GM12801 (cell line): ENCODE results near the gene NUCB2.

Experiments used
- TF ChIP-seq, protein P1 (sequence below): IDR thresholded peaks from one replicate; pipeline ENCODE4 v1.5.1; 2011; ENCODE audit warnings: control low read depth; ENCODE audit not compliant: insufficient read length; ENCODE audit errors: extremely low read depth

NUCB2 gene

DNA sequence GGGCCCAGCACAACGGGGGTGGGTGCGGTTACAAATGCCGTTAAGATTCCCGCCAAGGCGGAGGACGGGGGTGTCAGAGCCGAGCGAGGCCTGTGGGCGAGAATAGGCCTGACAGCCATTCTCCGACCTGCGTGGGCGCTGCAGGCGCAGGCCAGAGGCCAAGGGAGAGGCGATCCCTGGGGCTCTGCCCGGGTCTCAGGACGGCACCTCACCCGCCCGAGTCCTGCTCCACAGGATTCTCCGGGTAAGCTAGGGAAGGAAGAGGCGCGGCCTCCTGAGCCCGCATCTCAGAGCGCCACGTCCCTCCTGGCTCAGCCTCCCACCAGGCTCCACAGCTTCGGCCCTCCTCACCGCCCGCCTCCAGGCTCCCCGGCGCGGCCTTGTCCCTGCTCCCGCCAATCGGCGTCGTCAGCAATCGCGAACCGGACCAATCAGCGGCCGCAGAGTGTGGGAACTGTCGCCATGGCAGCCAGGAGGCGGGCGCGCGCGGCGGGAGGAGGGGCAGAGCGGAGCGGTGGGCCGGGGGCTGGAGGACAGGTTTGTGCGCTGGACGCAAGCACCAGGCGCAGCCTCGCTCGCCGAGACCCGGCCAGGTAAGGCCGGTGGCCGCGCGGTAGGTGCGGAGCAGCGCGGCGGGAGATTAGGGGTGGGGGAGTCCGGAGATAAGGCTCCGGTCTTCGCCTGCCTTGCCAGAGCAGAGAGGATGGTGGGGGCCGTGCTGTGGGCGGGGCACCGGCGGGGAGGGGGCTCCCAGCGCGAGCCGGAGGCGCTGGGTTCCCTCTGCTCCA lies at the start of gene NUCB2:
Gene NUCB2, plus strand, starts transcription at position 504 of the 788 bp plus-strand sequence. CDS start 18,585 bp downstream, outside the sequence.
- TF ChIP-seq, protein P1, sequence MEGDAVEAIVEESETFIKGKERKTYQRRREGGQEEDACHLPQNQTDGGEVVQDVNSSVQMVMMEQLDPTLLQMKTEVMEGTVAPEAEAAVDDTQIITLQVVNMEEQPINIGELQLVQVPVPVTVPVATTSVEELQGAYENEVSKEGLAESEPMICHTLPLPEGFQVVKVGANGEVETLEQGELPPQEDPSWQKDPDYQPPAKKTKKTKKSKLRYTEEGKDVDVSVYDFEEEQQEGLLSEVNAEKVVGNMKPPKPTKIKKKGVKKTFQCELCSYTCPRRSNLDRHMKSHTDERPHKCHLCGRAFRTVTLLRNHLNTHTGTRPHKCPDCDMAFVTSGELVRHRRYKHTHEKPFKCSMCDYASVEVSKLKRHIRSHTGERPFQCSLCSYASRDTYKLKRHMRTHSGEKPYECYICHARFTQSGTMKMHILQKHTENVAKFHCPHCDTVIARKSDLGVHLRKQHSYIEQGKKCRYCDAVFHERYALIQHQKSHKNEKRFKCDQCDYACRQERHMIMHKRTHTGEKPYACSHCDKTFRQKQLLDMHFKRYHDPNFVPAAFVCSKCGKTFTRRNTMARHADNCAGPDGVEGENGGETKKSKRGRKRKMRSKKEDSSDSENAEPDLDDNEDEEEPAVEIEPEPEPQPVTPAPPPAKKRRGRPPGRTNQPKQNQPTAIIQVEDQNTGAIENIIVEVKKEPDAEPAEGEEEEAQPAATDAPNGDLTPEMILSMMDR = no peak

DNA sequence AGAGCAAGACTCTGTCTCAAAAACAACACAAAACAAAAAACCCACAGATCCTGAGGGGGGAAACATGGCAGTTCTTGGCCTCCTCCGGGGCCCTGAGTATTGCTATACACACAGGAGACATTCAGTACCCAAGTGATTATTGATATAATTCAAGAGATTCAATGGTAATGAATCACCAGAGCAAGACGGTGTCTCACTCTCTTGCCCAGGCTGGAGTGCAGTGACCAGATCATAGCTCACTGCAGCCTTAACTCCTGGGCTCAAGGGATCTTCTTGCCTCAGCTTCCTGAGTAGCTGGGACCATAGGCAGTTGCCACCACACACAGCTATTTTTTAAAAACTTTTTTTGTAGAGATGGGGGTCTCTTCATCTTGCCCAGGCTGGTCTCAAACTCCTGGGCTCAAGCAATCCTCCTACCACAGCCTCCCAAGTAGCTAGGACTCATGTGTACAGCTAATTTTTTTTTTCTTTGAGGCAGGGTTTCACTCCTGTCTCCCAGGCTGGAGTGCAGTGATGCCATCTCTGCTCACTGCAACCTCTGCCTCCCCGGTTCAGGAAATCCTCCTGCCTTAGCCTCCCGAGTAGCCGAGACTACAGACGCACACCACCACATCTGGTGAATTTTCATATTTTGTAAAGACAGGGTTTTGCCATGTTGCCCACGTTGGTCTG lies 46.9 kb upstream of the NUCB2 start:
- TF ChIP-seq, protein P1 = no peak

DNA sequence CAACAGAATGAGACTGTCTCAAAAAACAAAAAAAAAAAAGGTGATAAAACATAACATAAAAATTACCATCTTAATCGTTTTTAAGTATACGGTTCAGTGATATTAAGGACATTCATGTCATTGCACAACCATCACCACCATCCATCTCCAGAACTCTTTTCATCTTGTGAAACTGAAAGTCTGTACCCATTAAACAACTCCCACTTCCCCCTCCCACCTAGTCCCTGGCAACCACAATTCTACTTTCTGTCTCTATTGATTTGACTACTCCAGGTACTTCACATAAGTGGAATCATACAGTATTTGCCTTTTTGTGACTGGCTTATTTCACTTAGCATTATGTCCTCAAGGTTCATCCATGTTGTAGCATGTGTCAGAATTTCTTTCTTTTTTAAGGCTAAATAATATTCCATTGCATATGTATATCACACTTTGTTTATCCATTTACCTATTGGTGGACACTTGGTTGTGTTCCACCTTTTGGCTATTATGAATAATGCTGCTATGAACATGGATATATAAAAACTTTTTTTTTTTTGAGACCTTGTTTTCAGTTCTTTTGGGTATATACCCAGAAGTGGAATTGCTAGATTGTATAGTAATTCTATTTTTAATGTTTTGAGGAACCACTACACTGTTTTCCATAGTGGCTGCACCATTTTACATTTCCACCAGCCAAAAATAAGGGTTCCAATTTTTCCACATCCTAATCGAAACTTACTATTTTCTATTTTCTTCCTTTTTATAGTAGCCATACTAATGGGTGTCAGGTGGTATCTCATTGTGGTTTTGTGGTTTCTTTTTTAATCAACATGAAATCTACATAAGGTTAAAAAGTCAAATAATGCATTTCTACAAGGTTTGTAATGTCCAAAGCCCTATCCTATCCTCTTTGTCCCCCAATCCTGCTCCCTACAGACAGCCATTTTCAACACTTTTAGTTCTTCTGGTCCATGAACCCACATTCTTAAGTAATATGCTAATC lies 45.4 kb upstream of the NUCB2 start:
- TF ChIP-seq, protein P1 = no peak

DNA sequence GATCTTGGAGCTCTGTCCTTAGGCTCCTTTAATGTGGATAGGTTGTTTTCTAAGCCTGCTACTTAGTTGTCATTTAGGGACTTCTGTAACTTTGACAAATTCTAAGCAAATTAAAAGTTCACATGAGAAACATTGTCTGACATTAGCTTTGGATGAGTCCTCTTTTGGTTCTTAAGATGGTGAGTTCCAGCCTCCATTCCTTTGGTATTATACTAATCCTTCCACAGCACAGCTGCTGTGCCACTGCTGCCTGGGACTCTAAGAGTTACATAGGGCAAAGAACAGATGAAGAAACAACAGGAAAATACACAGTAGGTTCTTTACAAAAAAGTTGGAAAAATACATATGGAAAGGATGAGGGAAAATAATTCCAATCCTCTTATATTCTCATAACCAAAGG lies 43.4 kb upstream of the NUCB2 start:
- TF ChIP-seq, protein P1 = no peak

DNA sequence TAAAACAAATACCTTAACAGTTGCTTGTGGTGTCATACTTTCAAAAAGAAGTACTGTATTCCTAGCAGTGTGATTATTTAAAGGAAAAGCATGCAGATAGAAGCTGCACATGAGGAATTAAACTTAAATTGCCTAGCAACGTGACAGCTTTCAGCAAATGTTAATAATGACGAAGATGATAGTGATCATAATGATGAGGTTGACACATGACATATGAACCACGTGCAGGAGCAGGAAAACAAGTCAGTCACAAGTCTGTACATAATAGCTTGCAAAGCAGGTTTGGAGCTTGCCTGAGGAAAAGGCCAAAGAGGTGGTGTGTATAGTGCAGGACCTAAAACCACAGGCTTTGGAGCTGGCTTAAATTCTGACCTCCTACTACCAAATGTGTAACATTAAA lies 38.2 kb upstream of the NUCB2 start:
- TF ChIP-seq, protein P1 = no peak

DNA sequence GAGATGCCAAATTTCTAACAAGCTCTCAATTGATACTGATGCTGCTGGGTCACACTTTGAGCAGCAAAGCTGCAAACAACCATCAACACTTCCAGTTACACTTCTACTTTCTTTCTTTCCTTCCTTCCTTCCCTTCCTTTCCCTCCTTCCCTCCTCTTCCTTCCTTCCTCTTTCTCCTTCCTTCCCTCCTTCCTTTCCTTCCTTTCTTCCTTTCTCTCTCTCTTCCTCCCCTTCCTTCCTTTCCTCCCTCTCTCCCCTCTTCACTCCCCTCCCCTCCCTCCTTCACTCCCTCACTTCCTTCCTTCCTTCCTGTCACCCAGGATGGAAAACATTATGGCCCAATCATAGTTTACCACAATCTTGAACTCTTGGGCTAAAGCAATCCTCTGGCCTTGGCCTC lies 35.8 kb upstream of the NUCB2 start:
- TF ChIP-seq, protein P1 = no peak

DNA sequence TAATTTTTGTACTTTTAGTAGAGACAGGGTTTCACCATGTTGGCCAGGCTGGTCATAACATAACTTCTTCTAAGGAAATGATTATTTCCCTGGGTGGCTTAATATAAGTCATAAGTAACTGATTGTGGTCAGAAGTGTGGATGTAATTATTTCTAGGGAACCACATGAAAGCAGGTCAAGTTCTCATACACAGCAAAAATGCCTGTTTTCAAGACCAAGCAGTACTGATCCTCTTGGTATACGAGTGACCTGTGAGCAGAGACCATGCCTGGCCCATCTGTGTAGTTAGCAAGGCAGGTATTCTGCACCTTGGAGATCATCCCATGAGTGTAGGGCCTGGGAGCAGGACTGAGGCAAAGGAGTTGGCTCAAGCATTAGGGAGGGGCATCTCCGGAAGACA lies 32.5 kb upstream of the NUCB2 start:
- TF ChIP-seq, protein P1 = no peak
